Gastrocnemius medialis (tissue), 4 donors: ENCODE data around the gene KISS1. TPM values are rescaled to one million over a fixed set of nuclear protein-coding genes. Genes with fewer than 3 reads are reported as not detected.

Experiments used
- ATAC-seq, 2 donors: fragments of 150-250 bp; one replicate each; pipeline ENCODE4 v1.9.1; 2016
- DNase-seq, 2 donors: peaks; one replicate each; pipeline ENCODE4 v3.0.0-alpha.2; 2019
- H3K27ac ChIP-seq, 4 donors: fragments of 200-600 bp; sonication (generic); 1 replicate in 1 of 4; 2 replicates in 3 of 4; pipeline ENCODE4 v1.5.1; 2016 to 2018; ENCODE audit warnings: mild to moderate bottlenecking in 2 of 4, moderate library complexity in 1 of 4
- H3K27me3 ChIP-seq, 3 donors: fragments of 200-600 bp; sonication (generic) in 2 of 3; 1 replicate in 1 of 3; 2 replicates in 2 of 3; pipeline versions ENCODE4 v1.5.1 to v1.6.0; 2016 to 2019; ENCODE audit warnings: mild to moderate bottlenecking in 1 of 3, moderate library complexity in 1 of 3
- H3K36me3 ChIP-seq, 2 donors: fragments of 200-600 bp; sonication (generic) in 1 of 2; one replicate each; pipeline ENCODE4 v1.5.1; 2017 to 2018
- H3K4me1 ChIP-seq, 2 donors: fragments of 200-600 bp; sonication (generic) in 1 of 2; one replicate each; pipeline ENCODE4 v1.5.1; 2016 to 2017; ENCODE audit warnings: mild to moderate bottlenecking in 2 of 2
- H3K4me3 ChIP-seq, 4 donors: fragments of 200-600 bp; sonication (generic) in 3 of 4; 1 replicate in 1 of 4; 2 replicates in 3 of 4; pipeline ENCODE4 v1.5.1; 2016 to 2019; ENCODE audit warnings: mild to moderate bottlenecking in 2 of 4
- H3K9me3 ChIP-seq, 3 donors: fragments of 200-600 bp; sonication (generic) in 2 of 3; 1 replicate in 1 of 3; 2 replicates in 2 of 3; pipeline ENCODE4 v1.5.1; 2016 to 2019
- CTCF ChIP-seq, 5 experiments: fragments of 450-650 bp in 3 of 5; fragments of 200-600 bp in 2 of 5; sonication (generic) in 2 of 5; IDR thresholded peaks in 4 of 5; conservative IDR thresholded peaks in 1 of 5; 1 replicate in 4 of 5; 2 replicates in 1 of 5; pipeline ENCODE4 v1.5.1; 2016 to 2019; ENCODE audit warnings: antibody characterized with exemption in 5 of 5, mild to moderate bottlenecking in 3 of 5, moderate library complexity in 3 of 5
- POLR2A ChIP-seq, 2 donors: fragments of 450-650 bp; IDR thresholded peaks; one replicate each; pipeline ENCODE4 v1.6.1; 2017; ENCODE audit warnings: antibody characterized with exemption in 2 of 2, mild to moderate bottlenecking in 2 of 2, moderate library complexity in 2 of 2
- in situ Hi-C, 4 donors: fragments of 200-750 bp; cut with MboI; loops; one replicate each; pipeline versions ENCODE4 v1.15.0 to v1.8.0; 2017; ENCODE audit warnings: low sequenced_read_pairs in 4 of 4
- intact Hi-C: fragments of 100-400 bp; cut with DNase I; formaldehyde crosslinking; loops from one replicate; pipeline ENCODE4 v1.15.1; 2023; ENCODE audit warnings: low total_unique reads
- total RNA-seq, 4 donors: library from RNA; depleted of rRNA; stranded (reverse); fragments of >200 nt; gene quantifications; one replicate each; pipeline versions ENCODE4 v1.1.0 to v1.2.3, GENCODE V29; 2016

Gene KISS1
- total RNA-seq, 4 donors from 2014 or later: not detected

GRCh38 chr1:204221271-204221670 is 25.0 kb upstream of the KISS1 start:
- DNase-seq (no peak), ATAC-seq (no peak)
- in situ Hi-C loops: loop anchor here in 1 of 4 donors (25.0 kb wide), 1 partner anchor 141 kb away; the partner anchor contains the start of gene PLEKHA6
- Histone ChIP-seq H3K27me3 (peaks cover 0 to 5% (median 0%) of the 10 kb centered on the region in 3 donors), H3K36me3 (no peaks in the 10 kb centered on the region), H3K4me1 (no peaks in the 10 kb centered on the region), H3K27ac (no peak overlapping the region), H3K9me3 (no peaks in the 10 kb centered on the region), H3K4me3 (no peak overlapping the region)
- intact Hi-C loops: no loop called here
- no peak for TF ChIP-seq CTCF (IDR thresholded peaks at IDR 0.05 in 4 of 5, conservative IDR thresholded peaks at IDR 0.05 in 1 of 5)
- TF ChIP-seq POLR2A (IDR thresholded peaks at IDR 0.05): no peak

- Histone ChIP-seq H3K9me3 (no peaks in the 10 kb centered on the region), H3K27ac (no peak overlapping the region), H3K4me1 (no peaks in the 10 kb centered on the region), H3K4me3 (no peak overlapping the region), H3K27me3 (peaks cover 0 to 5% (median 0%) of the 10 kb centered on the region in 3 donors), H3K36me3 (no peaks in the 10 kb centered on the region)
- intact Hi-C loops (no loop called here), in situ Hi-C loops (loop anchor here in 1 of 4 donors (25.0 kb wide), 1 partner anchor 142 kb away; the partner anchor contains the start of gene PLEKHA6)
- no peak for TF ChIP-seq CTCF (IDR thresholded peaks at IDR 0.05 in 4 of 5, conservative IDR thresholded peaks at IDR 0.05 in 1 of 5)
- TF ChIP-seq POLR2A (IDR thresholded peaks at IDR 0.05): no peak
- DNase-seq: no peak
- no peak for ATAC-seq
Measured at GRCh38 chr1:204219971-204220616, 23.8 kb upstream of the KISS1 start.

GRCh38 chr1:204218552-204218951 is 22.3 kb upstream of the KISS1 start:
- no peak for DNase-seq
- intact Hi-C loops: no loop called here
- Histone ChIP-seq H3K27ac (no peak overlapping the region), H3K36me3 (no peaks in the 10 kb centered on the region), H3K27me3 (peaks cover 3 to 13% (median 5%) of the 10 kb centered on the region in 3 donors), H3K4me3 (no peak overlapping the region), H3K9me3 (no peaks in the 10 kb centered on the region), H3K4me1 (peaks cover 0 to 6% of the 10 kb centered on the region in 2 donors)
- in situ Hi-C loops: loop anchor here in 1 of 4 donors (25.0 kb wide), 1 partner anchor 144 kb away; the partner anchor contains the start of gene PLEKHA6
- no peak for TF ChIP-seq CTCF (IDR thresholded peaks at IDR 0.05 in 4 of 5, conservative IDR thresholded peaks at IDR 0.05 in 1 of 5)
- ATAC-seq: no peak

GRCh38 chr1:204217648-204218000 is 21.3 kb upstream of the KISS1 start:
- intact Hi-C loops (no loop called here), in situ Hi-C loops (loop anchor here in 1 of 4 donors (25.0 kb wide), 1 partner anchor 145 kb away; the partner anchor contains the start of gene PLEKHA6)
- DNase-seq (no peak), ATAC-seq (no peak)
- Histone ChIP-seq H3K4me1 (peaks cover 0 to 6% of the 10 kb centered on the region in 2 donors), H3K36me3 (no peaks in the 10 kb centered on the region), H3K27ac (no peak overlapping the region), H3K27me3 (peaks cover 5 to 13% (median 8%) of the 10 kb centered on the region in 3 donors), H3K4me3 (no peak overlapping the region), H3K9me3 (no peaks in the 10 kb centered on the region)
- TF ChIP-seq POLR2A (IDR thresholded peaks at IDR 0.05) (no peak), CTCF (IDR thresholded peaks at IDR 0.05 in 4 of 5, conservative IDR thresholded peaks at IDR 0.05 in 1 of 5) (no peak)
